GM12874 (cell line): ENCODE results near the gene PCYT2.
A peak's percentile ranks its signal among the peaks of the same experiment; 100 is the strongest.

Experiments used
- CTCF ChIP-seq: IDR thresholded peaks from 2 replicates; pipeline ENCODE4 v1.5.1; 2011; ENCODE audit warnings: low read depth, mild to moderate bottlenecking, control low read depth, low read length, moderate library complexity; ENCODE audit not compliant: insufficient read depth

The PCYT2 gene

GRCh38 chr17:81870131-81870980 is 40.8 kb downstream of the PCYT2 start:
- no peak for TF ChIP-seq CTCF

GRCh38 chr17:81869221-81870130 is 41.7 kb downstream of the PCYT2 start:
- peak; percentile 97 for TF ChIP-seq CTCF

- TF ChIP-seq CTCF = no peak
These were observed 42.5 kb downstream of the PCYT2 start for GRCh38 chr17:81868674-81869220.

- TF ChIP-seq CTCF = no peak
These were observed 43.1 kb downstream of the PCYT2 start for GRCh38 chr17:81867991-81868673.

- no peak for TF ChIP-seq CTCF
These were observed 43.8 kb downstream of the PCYT2 start for GRCh38 chr17:81867170-81867990.

- no peak for TF ChIP-seq CTCF
These were observed 44.6 kb downstream of the PCYT2 start for GRCh38 chr17:81866440-81867169.
